ENCODE results near the gene KIF26B.
"Not testable (repeated sequence)": the region's sequence is repeated elsewhere in the genome, so short reads cannot be mapped to it uniquely, and the experiment has no call there.

Gene KIF26B

DNA sequence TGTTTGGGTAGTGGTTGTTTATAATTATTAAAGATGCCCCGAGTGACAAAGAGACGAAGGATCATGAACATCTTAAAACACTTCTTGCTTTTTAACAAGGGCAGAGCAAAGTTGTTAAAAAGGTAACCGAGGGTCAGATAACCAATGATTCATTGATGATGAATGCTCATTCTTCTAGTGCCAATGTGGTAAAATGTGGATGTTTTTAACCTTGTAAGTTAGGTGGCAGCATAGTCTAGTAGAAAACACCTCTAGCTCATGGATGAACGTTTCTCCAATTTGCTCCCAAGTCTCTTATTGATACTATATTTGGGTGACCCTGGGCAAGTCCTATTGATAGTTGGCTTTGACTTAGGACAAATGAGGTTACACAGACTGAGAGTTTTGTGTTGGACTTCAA, 167.9 kb downstream of the KIF26B start:
- TF ChIP-seq POLR2A (IDR thresholded peaks at IDR 0.05; ENCODE audit: low read depth, low read length), result no peak
- FAIRE-seq, result no peak
- no peak for DNase-seq (ENCODE audit: insufficient read length, low spot score)

DNA sequence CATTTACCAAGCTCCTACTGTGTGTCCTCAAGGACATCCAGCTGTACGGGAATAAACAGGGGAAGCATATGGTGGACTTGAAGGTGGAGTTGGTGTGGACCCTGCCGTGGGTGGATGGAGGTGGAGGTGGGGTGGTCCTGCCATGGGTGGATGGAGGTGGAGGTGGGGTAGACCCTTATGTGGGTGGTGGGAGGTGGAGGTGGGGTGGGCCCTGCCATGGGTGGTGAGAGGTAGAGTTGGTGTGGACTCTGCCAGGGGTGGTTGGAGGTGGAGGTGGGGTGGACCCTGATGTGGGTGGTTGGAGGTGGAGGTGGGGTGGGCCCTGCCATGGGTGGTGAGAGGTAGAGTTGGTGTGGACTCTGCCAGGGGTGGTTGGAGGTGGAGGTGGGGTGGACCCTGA, 169.0 kb downstream of the KIF26B start:
- not testable (repeated sequence) for DNase-seq (ENCODE audit: insufficient read length, low spot score); FAIRE-seq

DNA sequence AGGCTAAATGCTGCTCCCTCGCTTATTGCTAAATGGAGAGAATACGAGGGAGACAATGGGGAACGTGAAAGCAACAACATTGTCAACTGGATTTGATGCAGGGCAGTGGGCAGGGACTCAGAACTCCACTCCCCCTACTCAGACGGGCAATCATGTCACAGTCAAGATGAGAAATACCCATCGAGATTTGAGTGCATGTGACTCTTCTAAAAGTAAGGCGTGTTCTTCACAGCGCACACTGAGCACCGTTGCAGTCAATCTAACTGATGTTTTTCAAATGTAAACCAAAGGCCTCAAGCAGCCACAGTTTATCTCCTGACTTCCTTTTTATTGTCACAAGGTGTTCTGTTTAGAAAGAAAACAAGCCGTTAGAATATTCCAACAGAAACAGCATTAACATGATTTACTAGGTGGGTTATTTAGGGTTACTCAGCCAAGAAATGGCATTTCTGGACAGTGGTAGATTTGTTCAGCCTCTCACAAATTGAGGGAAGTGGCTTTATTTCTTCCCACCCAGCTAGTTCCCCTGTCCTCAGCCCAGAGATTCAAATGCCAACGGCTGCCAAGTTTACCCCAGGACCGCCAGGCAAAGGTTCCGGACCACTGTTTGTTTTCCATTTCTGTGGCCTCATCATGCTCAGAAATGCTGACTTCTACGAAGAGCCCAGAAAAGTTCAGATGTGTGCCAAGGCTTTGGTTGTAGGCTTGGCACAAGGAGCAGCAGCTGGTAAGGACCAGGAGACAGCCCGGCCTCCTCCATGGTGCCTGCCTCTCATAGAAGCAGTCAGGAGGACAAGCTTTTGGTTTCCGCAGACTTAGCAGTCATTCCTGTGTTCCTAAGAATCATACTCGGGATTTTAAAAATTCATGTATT, 171.4 kb downstream of the KIF26B start:
- TF ChIP-seq POLR2A (IDR thresholded peaks at IDR 0.05; ENCODE audit: low read depth, low read length), result no peak
- no peak for FAIRE-seq
- DNase-seq (ENCODE audit: insufficient read length, low spot score), result no peak

DNA sequence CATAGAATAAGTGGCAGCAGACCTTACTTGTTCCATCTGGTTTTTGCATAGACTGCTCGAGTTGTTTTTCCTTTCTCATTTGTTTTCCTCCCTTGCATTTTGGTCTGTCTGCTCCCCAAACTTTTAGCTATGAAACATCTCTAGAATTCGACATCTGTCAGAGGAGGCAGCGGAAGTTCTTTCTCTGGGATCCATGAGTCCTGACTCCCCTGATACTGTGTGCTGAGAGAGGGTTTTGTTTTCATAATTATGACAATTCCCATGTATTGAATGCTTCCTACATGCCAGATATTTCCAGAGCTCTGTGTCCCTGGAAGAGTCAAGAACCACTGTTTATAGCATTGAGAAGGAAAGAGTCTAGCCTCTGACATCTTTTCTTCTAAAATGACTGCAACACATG, 172.6 kb downstream of the KIF26B start:
- FAIRE-seq (no peak), DNase-seq (ENCODE audit: insufficient read length, low spot score) (no peak)
- no peak for TF ChIP-seq POLR2A (IDR thresholded peaks at IDR 0.05; ENCODE audit: low read depth, low read length)

DNA sequence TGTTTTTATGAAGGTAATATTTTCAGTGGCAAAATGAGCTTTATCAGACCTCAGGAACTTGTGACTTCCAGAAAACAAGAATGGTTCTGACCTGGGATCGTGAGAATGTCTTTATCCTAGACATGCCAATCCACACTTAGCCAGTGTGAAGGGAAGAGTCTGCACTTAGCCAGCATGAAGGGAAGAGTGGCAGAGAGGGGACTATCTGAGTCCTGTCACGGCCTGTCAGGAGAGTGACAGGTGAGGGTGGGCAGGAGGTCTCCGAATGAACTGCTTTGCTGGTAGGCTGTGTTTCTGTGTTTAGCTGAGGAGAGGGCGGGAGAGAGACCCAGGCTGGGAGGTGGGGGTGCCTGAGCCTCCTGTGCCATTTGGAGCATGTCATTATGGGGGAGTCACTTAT, 173.1 kb downstream of the KIF26B start:
- no peak for TF ChIP-seq POLR2A (IDR thresholded peaks at IDR 0.05; ENCODE audit: low read depth, low read length)
- DNase-seq (ENCODE audit: insufficient read length, low spot score) (no peak), FAIRE-seq (no peak)

DNA sequence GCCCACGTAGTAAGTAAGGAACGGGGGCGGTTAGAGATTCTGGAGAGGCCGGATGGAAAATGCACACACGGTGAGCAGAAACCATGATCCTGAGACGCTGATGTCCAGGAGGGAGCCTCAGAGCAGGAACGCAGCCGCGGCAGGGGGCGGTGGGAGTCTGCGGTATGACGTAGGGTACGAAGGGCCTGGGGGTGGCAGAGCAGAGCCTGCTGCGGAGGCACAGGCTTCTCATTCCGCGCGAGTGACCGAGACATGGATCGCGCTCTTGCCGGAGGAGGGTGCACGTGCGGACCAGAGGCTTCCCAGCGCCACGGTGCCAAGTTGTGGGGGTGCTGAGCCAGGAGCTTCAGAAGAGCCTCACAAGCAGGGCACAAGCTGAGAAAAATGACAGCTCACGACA, 176.2 kb downstream of the KIF26B start:
- FAIRE-seq, result no peak
- TF ChIP-seq POLR2A (IDR thresholded peaks at IDR 0.05; ENCODE audit: low read depth, low read length), result no peak

DNA sequence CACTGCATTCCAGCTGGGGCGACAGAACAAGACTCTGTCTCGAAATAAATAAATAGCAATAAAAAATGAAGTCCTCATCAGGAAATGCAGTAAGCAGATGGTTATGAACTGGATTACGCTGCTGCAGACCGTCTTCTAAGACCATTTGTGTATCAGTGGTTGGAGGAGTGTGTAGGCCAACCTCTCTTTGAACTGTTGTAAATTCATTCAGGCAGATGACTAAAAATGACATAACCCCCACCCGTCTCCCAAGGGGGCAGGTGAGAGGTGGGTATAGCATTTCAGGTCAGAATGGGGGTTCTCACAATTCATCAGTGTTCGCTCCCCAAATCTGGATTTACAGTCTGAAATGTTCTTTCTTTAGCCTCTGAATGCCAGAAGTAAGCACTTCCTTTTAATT, 177.3 kb downstream of the KIF26B start:
- no peak for FAIRE-seq
- DNase-seq (ENCODE audit: insufficient read length, low spot score), result no peak
- no peak for TF ChIP-seq POLR2A (IDR thresholded peaks at IDR 0.05; ENCODE audit: low read depth, low read length)

More for the DNA sequence above, 176.2 kb downstream of the KIF26B start:
- DNase-seq (ENCODE audit: insufficient read length, low spot score), result no peak

DNA sequence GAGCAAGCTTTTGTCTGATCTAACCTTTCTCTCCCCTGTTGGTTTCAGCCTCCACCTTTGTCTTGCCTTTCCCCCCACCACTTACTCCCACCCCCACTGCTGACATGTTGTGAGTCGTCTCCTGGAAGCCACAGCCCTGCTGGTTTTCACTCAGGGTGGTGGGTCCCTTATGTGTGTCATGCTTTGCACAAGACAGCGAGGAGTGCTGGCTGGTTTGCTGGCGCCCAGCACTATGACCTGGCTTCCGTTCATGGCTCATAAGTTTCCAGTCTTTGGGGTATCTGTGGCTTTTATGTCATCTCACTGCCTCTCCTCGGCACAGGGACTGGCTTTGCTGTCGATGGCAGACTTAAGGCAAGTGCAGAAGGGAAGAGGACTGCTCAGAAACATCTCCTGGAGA, 177.7 kb downstream of the KIF26B start:
- DNase-seq (ENCODE audit: insufficient read length, low spot score), result no peak
- no peak for FAIRE-seq
- TF ChIP-seq POLR2A (IDR thresholded peaks at IDR 0.05; ENCODE audit: low read depth, low read length), result no peak

DNA sequence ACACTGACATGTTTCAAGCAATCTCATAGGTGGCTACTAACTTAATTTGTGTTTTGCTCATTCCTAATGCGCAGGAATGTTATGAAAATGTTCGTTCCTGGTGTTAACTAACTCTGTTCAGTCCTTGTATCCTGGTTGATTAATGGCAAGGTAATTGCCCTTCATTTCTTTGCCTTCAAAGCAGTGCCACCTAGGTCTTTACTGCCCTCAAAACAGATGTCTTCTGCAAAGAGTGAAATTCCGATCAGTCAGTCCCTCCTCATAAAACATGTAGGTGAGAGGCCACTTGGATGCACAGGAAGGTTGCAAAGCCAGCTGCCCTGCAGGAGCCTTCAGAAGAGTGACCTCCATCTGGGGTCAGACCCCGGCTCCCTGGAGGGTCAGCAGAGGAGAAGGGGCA, 179.4 kb downstream of the KIF26B start:
- no peak for FAIRE-seq

DNA sequence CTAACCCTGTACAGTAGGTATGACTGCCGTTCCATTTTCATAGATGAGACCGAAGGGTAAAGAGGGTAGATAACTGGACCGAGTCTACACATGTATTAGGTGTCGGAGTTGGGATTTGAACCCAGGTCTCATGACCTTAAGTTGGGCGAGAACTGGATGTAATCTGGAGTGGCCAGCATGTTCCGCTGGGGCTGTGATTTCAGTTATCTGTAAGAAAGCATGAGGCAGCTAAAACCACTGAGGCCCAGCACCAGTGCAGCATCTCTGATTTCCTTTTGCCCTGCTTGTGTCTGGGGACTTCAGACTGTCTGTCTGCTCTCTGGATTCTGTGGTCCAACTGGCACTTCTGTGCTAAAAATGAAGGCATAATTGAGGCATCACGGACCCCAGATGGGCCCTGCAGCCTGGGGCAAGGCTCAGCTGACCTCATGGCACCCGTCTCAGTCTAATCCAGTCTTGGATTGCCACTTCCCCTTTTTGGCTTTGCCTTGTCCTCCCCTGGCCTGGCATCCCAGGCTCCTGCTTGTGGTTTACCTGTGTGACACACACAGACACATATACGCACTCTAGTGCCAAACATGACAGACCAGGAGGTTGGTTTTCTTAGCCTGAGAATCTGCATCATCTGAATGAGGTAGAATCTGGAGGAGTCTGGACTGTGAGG, 180.2 kb downstream of the KIF26B start:
- TF ChIP-seq POLR2A (IDR thresholded peaks at IDR 0.05; ENCODE audit: low read depth, low read length), result no peak
- no peak for FAIRE-seq
- DNase-seq (ENCODE audit: insufficient read length, low spot score), result no peak

More for the DNA sequence above, 179.4 kb downstream of the KIF26B start:
- no peak for TF ChIP-seq POLR2A (IDR thresholded peaks at IDR 0.05; ENCODE audit: low read depth, low read length)
- DNase-seq (ENCODE audit: insufficient read length, low spot score), result no peak

DNA sequence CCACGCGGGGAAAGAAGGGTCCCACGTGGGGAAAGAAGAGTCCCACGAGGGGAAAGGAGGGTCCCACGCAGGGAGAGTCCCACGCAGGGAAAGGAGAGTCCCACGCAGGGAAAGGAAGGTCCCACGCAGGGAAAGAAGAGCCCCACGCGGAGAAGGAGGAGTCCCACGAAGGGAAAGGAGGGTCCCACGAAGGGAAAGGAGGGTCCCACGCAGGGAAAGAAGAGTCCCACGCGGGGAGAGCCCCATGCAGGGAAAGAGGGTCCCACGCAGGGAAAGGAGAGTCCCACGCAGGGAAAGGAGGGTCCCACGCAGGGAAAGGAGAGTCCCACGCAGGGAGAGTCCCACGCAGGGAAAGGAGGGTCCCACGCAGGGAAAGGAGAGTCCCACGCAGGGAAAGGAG, 180.9 kb downstream of the KIF26B start:
- not testable (repeated sequence) for FAIRE-seq; DNase-seq (ENCODE audit: insufficient read length, low spot score)

DNA sequence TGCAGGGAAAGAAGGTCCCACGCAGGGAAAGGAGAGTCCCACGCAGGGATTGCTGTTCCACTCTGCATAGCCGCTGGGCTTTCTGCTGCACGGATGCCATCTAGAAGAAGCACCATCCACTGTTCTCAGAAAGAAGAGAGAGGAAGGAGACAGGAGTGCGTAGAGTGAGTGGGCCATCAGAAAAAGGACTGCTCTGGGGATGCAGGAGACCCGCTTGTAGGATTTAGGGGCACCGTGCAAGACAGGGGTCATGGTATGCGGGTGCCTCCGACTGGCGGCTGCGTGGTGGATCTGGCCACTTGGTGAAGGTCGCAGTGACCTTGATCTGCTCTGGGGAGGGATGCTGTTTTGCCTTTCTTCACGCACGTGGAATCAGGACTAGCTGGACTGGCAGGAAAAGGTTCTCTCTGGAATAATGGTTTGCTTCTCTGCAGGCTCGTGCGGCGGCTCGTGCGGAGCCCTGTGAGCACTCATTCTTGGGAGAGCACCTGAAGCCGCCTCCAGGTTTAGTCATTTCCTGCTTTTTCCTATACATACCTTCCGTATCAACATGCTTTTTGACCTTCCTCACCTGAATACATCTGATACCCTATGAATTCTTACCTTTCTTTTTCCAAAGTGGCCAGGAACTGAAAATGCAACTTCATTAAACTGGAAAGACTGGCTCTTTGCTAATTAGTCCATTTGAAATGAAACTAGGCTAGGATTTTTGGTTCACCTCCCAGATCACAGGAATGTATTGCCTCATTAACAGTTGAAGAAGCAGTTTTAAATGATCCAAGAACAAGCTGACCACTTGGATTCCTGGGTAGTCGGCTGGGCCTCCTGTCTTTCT, 181.6 kb downstream of the KIF26B start:
- DNase-seq (ENCODE audit: insufficient read length, low spot score), result no peak
- TF ChIP-seq POLR2A (IDR thresholded peaks at IDR 0.05; ENCODE audit: low read depth, low read length), result no peak
- FAIRE-seq, result no peak

DNA sequence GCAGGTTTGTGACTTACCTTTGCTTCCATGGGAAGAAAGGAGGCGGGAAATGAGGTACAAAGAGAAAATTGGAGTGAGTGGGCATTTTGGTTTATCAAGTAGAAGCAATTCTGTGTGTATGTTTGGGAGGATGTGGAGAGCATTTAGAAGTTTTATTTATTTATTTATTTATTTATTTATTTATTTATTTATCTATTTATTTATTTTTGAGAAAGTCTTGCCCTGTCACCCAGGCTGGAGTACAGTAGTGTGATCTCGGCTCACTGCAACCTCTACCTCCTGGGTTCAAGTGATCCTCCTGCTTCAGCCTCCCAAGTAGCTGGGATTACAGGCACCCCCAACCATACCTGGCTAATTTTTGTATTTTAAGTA, 182.2 kb downstream of the KIF26B start:
- not testable (repeated sequence) for DNase-seq (ENCODE audit: insufficient read length, low spot score); FAIRE-seq

DNA sequence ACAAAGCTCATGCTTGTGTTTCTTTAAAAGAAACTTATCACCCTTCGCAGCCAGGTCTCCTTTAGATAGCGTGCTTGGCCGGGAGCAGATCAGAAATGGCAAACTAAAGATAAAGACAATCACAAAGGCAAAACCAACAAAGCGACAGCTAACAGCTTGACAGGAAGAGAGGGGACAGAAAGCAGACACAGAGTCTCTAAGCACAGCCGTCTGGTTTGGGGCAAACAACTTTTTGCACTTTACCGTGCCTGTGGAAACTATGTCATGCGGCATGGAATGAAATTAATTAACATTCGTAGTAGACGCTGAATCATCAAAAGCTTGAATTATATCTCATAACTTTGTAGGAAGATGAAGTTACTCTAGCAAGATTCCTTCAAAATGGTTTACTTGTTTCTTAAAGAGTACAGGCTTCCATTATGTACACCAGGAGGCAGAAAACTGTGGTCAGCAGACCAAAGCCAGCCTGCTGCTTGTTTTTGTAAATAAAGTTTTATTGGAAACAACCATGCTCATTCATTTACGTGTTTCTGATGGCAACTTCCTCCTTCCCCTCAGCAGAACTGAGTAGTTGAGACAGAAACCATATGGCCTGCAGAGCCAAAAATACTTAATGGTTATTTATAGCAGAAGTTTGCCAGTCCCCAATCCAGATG, 183.2 kb downstream of the KIF26B start:
- no peak for TF ChIP-seq POLR2A (IDR thresholded peaks at IDR 0.05; ENCODE audit: low read depth, low read length)
- FAIRE-seq, result no peak
- no peak for DNase-seq (ENCODE audit: insufficient read length, low spot score)
